ENCODE results near the gene CCNK. TPM values are rescaled to one million over a fixed set of nuclear protein-coding genes. Genes with fewer than 3 reads are reported as not detected.

CCNK gene
- total RNA-seq, 1 donor from 2014 or later, result 64.8 TPM

DNA sequence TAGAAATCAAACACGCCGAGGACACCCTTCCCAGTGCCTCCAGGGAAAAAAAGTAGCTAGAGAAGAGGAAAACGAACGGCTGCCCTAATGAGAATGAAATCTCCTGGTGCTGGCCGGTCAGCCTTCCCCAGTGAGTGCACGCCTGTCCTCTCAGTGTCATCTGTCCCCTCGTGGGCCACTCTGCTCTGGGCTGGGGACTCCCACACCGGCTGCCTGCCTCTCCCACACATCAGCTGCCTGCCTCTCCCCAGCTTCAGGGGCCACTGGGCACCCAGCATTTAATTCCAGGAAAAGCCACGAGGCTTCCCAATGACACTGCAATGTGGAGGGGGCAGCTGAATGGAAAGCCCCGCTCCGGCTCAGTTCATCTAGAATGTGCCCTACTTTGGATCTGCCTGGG is 63.8 kb downstream of the CCNK start:
- H3K27me3 Mint-ChIP-seq, result no peaks in the 10 kb centered on the region
- H3K4me1 Mint-ChIP-seq (ENCODE audit: low read depth), result peaks cover 30% of the 10 kb centered on the region
- no peak for TF ChIP-seq CTCF (IDR thresholded peaks at IDR 0.05; ENCODE audit: unreplicated experiment)
- H3K4me3 Mint-ChIP-seq (ENCODE audit: low read depth), result no peak overlapping the region
- H3K36me3 Mint-ChIP-seq (ENCODE audit: insufficient read depth), result no peaks in the 10 kb centered on the region
- H3K27ac Mint-ChIP-seq, result peak overlapping the region; percentile 55
- H3K9me3 Mint-ChIP-seq (ENCODE audit: low read depth), result no peaks in the 10 kb centered on the region
- no peak for DNase-seq (ENCODE audit: low spot score, unreplicated experiment)

GRCh38 chr14:99545586-99545985 is 64.4 kb downstream of the CCNK start:
- no peak overlapping the region for H3K27ac Mint-ChIP-seq
- H3K4me3 Mint-ChIP-seq (ENCODE audit: low read depth), result no peak overlapping the region
- H3K36me3 Mint-ChIP-seq (ENCODE audit: insufficient read depth), result no peaks in the 10 kb centered on the region
- H3K27me3 Mint-ChIP-seq, result no peaks in the 10 kb centered on the region
- peaks cover 33% of the 10 kb centered on the region for H3K4me1 Mint-ChIP-seq (ENCODE audit: low read depth)
- TF ChIP-seq CTCF (IDR thresholded peaks at IDR 0.05; ENCODE audit: unreplicated experiment), result no peak
- no peaks in the 10 kb centered on the region for H3K9me3 Mint-ChIP-seq (ENCODE audit: low read depth)
- DNase-seq (ENCODE audit: low spot score, unreplicated experiment), result no peak

DNA sequence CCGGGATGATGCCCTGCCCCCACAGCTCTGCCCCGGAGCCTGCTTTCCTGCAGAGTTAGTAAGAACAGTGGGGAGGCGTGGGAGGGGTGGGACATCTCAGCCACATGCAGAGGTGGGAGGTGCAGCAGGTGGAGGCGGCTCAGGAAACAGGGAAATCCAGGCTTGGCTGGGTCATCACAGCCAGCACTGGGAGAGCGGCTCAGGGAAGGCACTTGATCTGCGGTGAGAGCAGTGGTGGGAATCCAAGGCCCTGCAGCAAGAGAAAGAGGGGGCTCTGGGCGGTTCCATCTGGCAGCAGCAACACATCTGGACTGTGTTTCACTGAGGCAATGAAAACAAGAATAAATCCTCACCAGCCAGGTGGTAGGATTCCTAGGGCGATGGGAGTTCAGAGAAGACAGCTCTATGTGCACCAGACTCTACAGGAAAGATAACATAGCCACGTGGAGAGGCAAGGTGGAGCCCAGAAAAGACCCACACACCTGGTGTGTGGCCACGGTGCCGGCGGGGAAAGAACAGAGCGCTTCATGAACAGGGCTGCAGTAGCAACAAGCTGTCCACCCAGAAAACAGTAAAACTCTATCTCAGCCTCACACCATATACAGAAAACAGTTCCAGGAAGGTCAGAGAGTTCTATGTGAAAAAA is 65.1 kb downstream of the CCNK start:
- H3K36me3 Mint-ChIP-seq (ENCODE audit: insufficient read depth), result no peaks in the 10 kb centered on the region
- no peaks in the 10 kb centered on the region for H3K27me3 Mint-ChIP-seq
- no peaks in the 10 kb centered on the region for H3K9me3 Mint-ChIP-seq (ENCODE audit: low read depth)
- peak overlapping the region; percentile 2 for H3K27ac Mint-ChIP-seq
- H3K4me1 Mint-ChIP-seq (ENCODE audit: low read depth), result peaks cover 39% of the 10 kb centered on the region
- TF ChIP-seq CTCF (IDR thresholded peaks at IDR 0.05; ENCODE audit: unreplicated experiment), result no peak
- DNase-seq (ENCODE audit: low spot score, unreplicated experiment), result no peak
- H3K4me3 Mint-ChIP-seq (ENCODE audit: low read depth), result no peak overlapping the region

DNA sequence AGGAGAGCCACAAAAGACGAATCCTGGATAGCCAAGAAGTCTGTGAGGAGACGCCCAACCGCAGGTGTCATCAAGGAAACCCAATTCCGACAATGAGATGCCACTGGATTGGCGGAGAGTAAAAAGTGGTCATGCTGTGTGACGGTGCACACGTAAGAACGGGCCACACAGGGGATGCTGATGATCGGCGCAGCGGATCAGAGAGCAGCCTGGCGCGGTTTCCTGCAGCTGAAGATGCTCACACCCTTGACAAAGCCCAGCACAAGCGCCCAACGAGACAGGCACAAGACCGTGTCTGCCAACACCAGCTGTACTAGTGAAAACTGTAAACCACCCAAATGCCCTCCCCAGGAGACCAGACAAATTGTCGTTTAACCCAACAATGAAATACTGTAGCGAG is 67.0 kb downstream of the CCNK start:
- H3K4me1 Mint-ChIP-seq (ENCODE audit: low read depth), result peaks cover 44% of the 10 kb centered on the region
- H3K4me3 Mint-ChIP-seq (ENCODE audit: low read depth), result no peak overlapping the region
- no peaks in the 10 kb centered on the region for H3K9me3 Mint-ChIP-seq (ENCODE audit: low read depth)
- H3K27me3 Mint-ChIP-seq, result no peaks in the 10 kb centered on the region
- H3K27ac Mint-ChIP-seq, result no peak overlapping the region
- no peak for TF ChIP-seq CTCF (IDR thresholded peaks at IDR 0.05; ENCODE audit: unreplicated experiment)
- no peak for DNase-seq (ENCODE audit: low spot score, unreplicated experiment)
- H3K36me3 Mint-ChIP-seq (ENCODE audit: insufficient read depth), result no peaks in the 10 kb centered on the region

DNA sequence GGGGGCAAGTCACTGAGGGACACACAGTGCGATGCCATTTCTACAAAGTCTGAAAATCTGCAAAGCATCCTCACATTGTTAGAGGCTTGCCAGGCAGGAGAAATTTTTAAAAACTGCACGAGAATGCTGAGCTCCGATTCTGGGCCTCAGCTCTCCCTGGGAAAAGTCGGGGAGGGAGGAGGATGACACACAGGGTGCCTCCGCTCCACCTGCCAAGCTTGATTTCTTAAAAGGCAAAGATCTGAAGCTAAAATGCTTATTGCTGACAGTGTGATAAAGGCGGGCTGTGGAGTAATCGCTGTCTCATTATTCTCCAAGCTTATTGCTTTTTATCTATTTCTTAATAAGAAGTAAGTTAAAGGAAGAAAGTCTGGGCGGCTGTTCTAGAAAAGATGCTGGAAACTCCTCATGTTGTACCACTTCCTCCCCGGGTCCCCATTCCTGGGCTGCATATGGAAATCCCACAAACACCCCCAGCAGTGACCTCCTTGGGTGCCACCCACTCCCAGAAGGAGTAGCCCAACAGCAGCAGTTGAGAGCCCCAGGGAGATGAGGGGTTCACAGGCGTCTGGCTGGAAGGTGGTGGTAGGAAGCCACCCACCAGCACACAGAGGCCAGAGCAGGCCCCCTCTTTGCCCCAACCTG is 67.8 kb downstream of the CCNK start:
- peaks cover 46% of the 10 kb centered on the region for H3K4me1 Mint-ChIP-seq (ENCODE audit: low read depth)
- no peaks in the 10 kb centered on the region for H3K27me3 Mint-ChIP-seq
- no peaks in the 10 kb centered on the region for H3K36me3 Mint-ChIP-seq (ENCODE audit: insufficient read depth)
- no peaks in the 10 kb centered on the region for H3K9me3 Mint-ChIP-seq (ENCODE audit: low read depth)
- H3K4me3 Mint-ChIP-seq (ENCODE audit: low read depth), result no peak overlapping the region
- DNase-seq (ENCODE audit: low spot score, unreplicated experiment), result no peak
- no peak for TF ChIP-seq CTCF (IDR thresholded peaks at IDR 0.05; ENCODE audit: unreplicated experiment)
- H3K27ac Mint-ChIP-seq, result peak overlapping the region; percentile 59

All from progenitor cell of endocrine pancreas (in vitro differentiated cells).